GM12878 (cell line): ENCODE results near the gene GARIN3. TPM values are rescaled to one million over a fixed set of nuclear protein-coding genes. Genes with fewer than 3 reads are reported as not detected.
"Not testable (repeated sequence)": the region's sequence is repeated elsewhere in the genome, so short reads cannot be mapped to it uniquely, and the experiment has no call there.

Experiments
- ATAC-seq: fragments of 200-7000 bp; cut with Tn5 transposase; 3 replicates; pipeline ENCODE4 v1.9.1; 2020; ENCODE audit warnings: mild to moderate bottlenecking, moderate library complexity
- BruUV-seq: library from RNA; stranded (reverse); fragments of 400-500 nt; replicated peaks from 2 replicates; lab custom pipeline; 2021; lab: Mats Ljungman, UMichigan
- CTCF ChIA-PET: fragments of 300-600 bp; sonication (Branson Sonifier 250); formaldehyde crosslinking; extraction: SDS; loops from one replicate; lab custom pipeline; 2021; ENCODE audit warnings: inconsistent platforms; lab: Yijun Ruan, JAX
- POLR2A ChIA-PET: fragments of 350-600 bp; formaldehyde crosslinking; extraction: SDS; loops from one replicate; lab custom pipeline; 2021; ENCODE audit warnings: inconsistent platforms; lab: Charles Lee
- RAD21 ChIA-PET: fragments of 300-600 bp; sonication (Branson Sonifier 250); formaldehyde crosslinking; loops from one replicate; lab custom pipeline; 2023; ENCODE audit warnings: antibody characterized with exemption; ENCODE audit not compliant: unreplicated experiment; lab: Charles Lee
- SMC1A ChIA-PET: fragments of 300-600 bp; sonication (Branson Sonifier 250); formaldehyde crosslinking; loops from one replicate; lab custom pipeline; 2023; ENCODE audit not compliant: unreplicated experiment, uncharacterized antibody; lab: Charles Lee
- DNase-seq: peaks from one replicate; pipeline ENCODE4 v3.0.0-alpha.2; 2011; ENCODE audit warnings: low read depth, low spot score
- FAIRE-seq: peaks from 3 replicates; lab custom pipeline; 2011; peaks lifted over from hg19 to GRCh38; lab: Jason Lieb, UNC
- H2AFZ ChIP-seq: 2 replicates; pipeline ENCODE4 v1.6.0; 2011; ENCODE audit warnings: low read depth, low read length, control low read depth; ENCODE audit not compliant: control insufficient read depth
- H3K27ac ChIP-seq: 2 replicates; pipeline ENCODE4 v1.5.1; 2011; ENCODE audit warnings: control low read depth; ENCODE audit not compliant: control insufficient read depth, insufficient read depth
- H3K27me3 ChIP-seq, 2 experiments: replicated peaks in 1 of 2; 2 replicates each; pipeline versions ENCODE4 v1.6.0 to v1.6.1; 2011; ENCODE audit warnings: low read length in 1 of 2; ENCODE audit not compliant: control insufficient read depth in 2 of 2, insufficient read depth in 2 of 2
- H3K36me3 ChIP-seq, 2 experiments: 2 replicates each; pipeline ENCODE4 v1.5.1; 2011; ENCODE audit warnings: low read length in 1 of 2; ENCODE audit not compliant: control insufficient read depth in 2 of 2, insufficient read depth in 2 of 2
- H3K4me1 ChIP-seq: 2 replicates; pipeline ENCODE4 v1.6.1; 2011; ENCODE audit warnings: mild to moderate bottlenecking, low read length, moderate library complexity, mixed read lengths; ENCODE audit not compliant: control insufficient read depth, insufficient read depth
- H3K4me2 ChIP-seq: 2 replicates; pipeline ENCODE4 v1.6.0; 2011; ENCODE audit warnings: control low read depth; ENCODE audit not compliant: control insufficient read depth, insufficient read depth
- H3K4me3 ChIP-seq: fragments of 200-600 bp; sonication (generic); 2 replicates; pipeline ENCODE4 v1.5.1; 2016
- H3K79me2 ChIP-seq: 2 replicates; pipeline ENCODE4 v1.6.0; 2011; ENCODE audit warnings: low read length; ENCODE audit not compliant: control insufficient read depth, insufficient read depth
- H3K9ac ChIP-seq: 2 replicates; pipeline ENCODE4 v1.8.0; 2011; ENCODE audit warnings: low read length, control low read depth, mixed read lengths; ENCODE audit not compliant: control insufficient read depth, insufficient read depth
- H3K9me3 ChIP-seq: replicated peaks from 3 replicates; pipeline ENCODE4 v1.5.1; 2011; ENCODE audit warnings: mild to moderate bottlenecking, low read length; ENCODE audit not compliant: control insufficient read depth, insufficient read depth
- H4K20me1 ChIP-seq: 2 replicates; pipeline ENCODE4 v1.6.0; 2011; ENCODE audit not compliant: control insufficient read depth, insufficient read depth
- BCL3 ChIP-seq: IDR thresholded peaks from 2 replicates; pipeline ENCODE4 v1.6.1; 2011; ENCODE audit warnings: borderline replicate concordance, low read depth, mild to moderate bottlenecking, moderate library complexity, low read length; ENCODE audit not compliant: insufficient read depth, poor library complexity, severe bottlenecking
- DPF2 ChIP-seq: fragments of 450-650 bp; IDR thresholded peaks from 2 replicates; pipeline ENCODE4 v1.6.1; 2017; ENCODE audit warnings: mild to moderate bottlenecking
- IRF5 ChIP-seq: fragments of 450-650 bp; IDR thresholded peaks from 2 replicates; pipeline ENCODE4 v1.6.1; 2017; ENCODE audit warnings: borderline replicate concordance
- RELA ChIP-seq: fragments of 450-650 bp; IDR thresholded peaks from 2 replicates; pipeline ENCODE4 v1.8.0; 2014; ENCODE audit warnings: borderline replicate concordance; ENCODE audit not compliant: partially characterized antibody
- SIX5 ChIP-seq: IDR thresholded peaks from 2 replicates; pipeline ENCODE4 v1.6.1; 2011; ENCODE audit warnings: mild to moderate bottlenecking, low read depth, low read length, moderate library complexity; ENCODE audit not compliant: severe bottlenecking
- WGBS: methylation state at CpG from one replicate; pipeline ENCODE4 v1.1.6; 2016; ENCODE audit warnings: low lambda C conversion rate; ENCODE audit not compliant: insufficient replicate concordance, insufficient coverage; ENCODE audit errors: missing lambda C conversion rate; 5-methylcytosine and 5-hydroxymethylcytosine counted together
- in situ Hi-C: fragments of 300-500 bp; cut with MboI; formaldehyde crosslinking; loops from 9 replicates; pipeline ENCODE4 v1.14.3; 2018; ENCODE audit warnings: mixed read lengths
- intact Hi-C: fragments of 100-400 bp; cut with micrococcal nuclease; formaldehyde crosslinking; loops from one replicate; pipeline ENCODE4 v1.14.2; 2022; ENCODE audit not compliant: unreplicated experiment
- polyA plus RNA-seq, 11 experiments: library from polyadenylated mRNA; depleted of rRNA in 4 of 11; unstranded in 6 of 11; stranded (reverse) in 5 of 11; fragments of >200 nt; fragmentation: Nextera tagmentation in 4 of 11; fragmentation: Illumina TruSeq in 1 of 11; extraction: Ambion mirVana in 4 of 11; extraction: Trizol in 1 of 11; gene quantifications; 1 replicate in 1 of 11; 2 replicates in 10 of 11; pipeline versions ENCODE4 v1.2.1 to v1.2.3, GENCODE V29; 2011 to 2016; ENCODE audit warnings: inconsistent platforms in 2 of 11, missing spikeins in 2 of 11, low read depth in 1 of 11
- total RNA-seq, 4 experiments: library from RNA; depleted of rRNA in 3 of 4; stranded (reverse); fragments of >200 nt in 3 of 4; fragmentation: Illumina TruSeq in 1 of 4; extraction: Trizol in 1 of 4; gene quantifications; 2 replicates each; pipeline versions ENCODE4 v1.2.1 to v1.2.3, GENCODE V29; 2013 to 2021
- TF ChIP-seq, protein P1 (sequence below), 3 experiments: IDR thresholded peaks in 2 of 3; conservative IDR thresholded peaks in 1 of 3; 2 replicates each; pipeline ENCODE4 v1.5.1; 2011; ENCODE audit warnings: low read depth in 3 of 3, low read length in 3 of 3, mild to moderate bottlenecking in 3 of 3, control low read depth in 2 of 3, moderate library complexity in 2 of 3, inconsistent platforms in 1 of 3, mixed read lengths in 1 of 3; ENCODE audit not compliant: control insufficient read depth in 2 of 3, insufficient read depth in 1 of 3; ENCODE audit errors: extremely low read depth in 1 of 3

The GARIN3 gene
- total and polyA plus RNA-seq, 10 of the 15 experiments (the other 5 are each of a cell fraction or from before 2014, with no cell fraction given), result 0.15 TPM; not detected in 9

DNA sequence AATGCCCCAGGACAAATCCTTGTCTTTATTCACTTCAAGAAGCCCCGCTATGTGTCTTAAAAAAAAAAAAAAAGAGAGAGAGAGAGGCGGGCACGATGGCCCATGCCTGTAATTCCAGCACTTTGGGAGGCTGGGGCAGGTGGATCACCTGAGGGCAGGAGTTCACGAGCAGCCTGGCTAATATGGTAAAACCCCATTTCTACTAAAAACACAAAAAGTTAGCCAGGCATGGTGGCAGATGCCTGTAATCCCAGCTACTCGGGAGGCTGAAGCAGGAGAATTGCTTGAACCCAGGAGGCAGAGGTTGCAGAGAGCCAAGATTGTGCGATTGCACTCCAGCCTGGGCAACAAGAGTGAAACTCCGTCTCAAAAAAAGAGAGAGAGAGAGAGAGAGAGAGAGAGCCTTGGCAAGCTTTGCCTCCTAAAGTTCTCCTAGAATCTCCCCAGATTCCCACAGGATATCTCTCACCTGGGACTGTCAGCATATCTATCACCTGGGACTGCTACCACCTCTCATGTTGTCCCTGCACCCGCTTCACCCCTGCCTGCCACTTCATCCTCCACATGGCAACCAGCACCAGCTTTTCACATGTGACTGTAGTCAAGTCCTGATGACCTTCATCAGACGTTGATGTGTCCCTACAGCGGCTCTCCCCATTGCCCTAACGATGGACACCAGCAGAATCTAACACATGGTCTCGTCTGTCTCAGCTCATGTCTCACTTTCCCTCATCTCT is 20.4 kb upstream of the GARIN3 start (continued):
- no peak for TF ChIP-seq RELA
- TF ChIP-seq, all 136 proteins: peak for 0

GRCh38 chr5:157185122-157185521 is 19.1 kb upstream of the GARIN3 start:
- H2AFZ ChIP-seq, H3K4me3 ChIP-seq, H3K36me3 ChIP-seq, FAIRE-seq, BruUV-seq, H3K27me3 ChIP-seq, H3K79me2 ChIP-seq, H3K27ac ChIP-seq, ATAC-seq, H3K4me2 ChIP-seq, in situ Hi-C loops, H3K9me3 ChIP-seq, H3K4me1 ChIP-seq, DNase-seq, H3K9ac ChIP-seq, RAD21 ChIA-PET, H4K20me1 ChIP-seq, intact Hi-C loops: not testable (repeated sequence)
- ChIA-PET CTCF (interaction anchor here (0.9 to 1.4 kb wide), 3 partner anchors 12 to 55 kb away, joined by 3 to 5 read pairs (median 4); no protein-coding TSS in a partner anchor), POLR2A (interaction anchor here (1.6 kb wide), 1 partner anchor 12 kb away, joined by 3 read pairs; no protein-coding TSS in a partner anchor), SMC1A (interaction anchor here (0.5 to 1.0 kb wide), 3 partner anchors 17 to 128 kb away, joined by 3 to 4 read pairs (median 4); no protein-coding TSS in a partner anchor)
- 47% methylated on average over 6 of the region's 6 CpGs for WGBS

- H3K4me1 ChIP-seq, result 0 out of 2 replicates have a peak, but pooled peaks cover 6% of the 10 kb centered on the region
- SMC1A ChIA-PET, result interaction anchor here (1.0 kb wide), 1 partner anchor 16 kb away, joined by 4 read pairs; no protein-coding TSS in a partner anchor
- no peaks in the 10 kb centered on the region for H3K79me2 ChIP-seq
- ATAC-seq (no peak), DNase-seq (no peak), FAIRE-seq (no peak)
- RAD21 ChIA-PET, result interaction anchor here (1.9 kb wide), 1 partner anchor 69 kb away, joined by 8 read pairs; no protein-coding TSS in a partner anchor
- 75% methylated on average over 8 of the region's 8 CpGs for WGBS
- CTCF ChIA-PET, result interaction anchor here (0.7 to 1.4 kb wide), 5 partner anchors 9 to 69 kb away, joined by 3 to 5 read pairs (median 3); no protein-coding TSS in a partner anchor
- H3K36me3 ChIP-seq, result no peaks in the 10 kb centered on the region
- no peak overlapping the region for H3K4me2 ChIP-seq
- in situ Hi-C loops (no loop called here), intact Hi-C loops (no loop called here)
- H3K9ac ChIP-seq, result no peak overlapping the region
- POLR2A ChIA-PET, result interaction anchor here (1.6 kb wide), 1 partner anchor 11 kb away, joined by 3 read pairs; no protein-coding TSS in a partner anchor
- BruUV-seq, result no TSS peak
- H3K27ac ChIP-seq, result no peak overlapping the region
- no peak overlapping the region for H3K4me3 ChIP-seq
- no peak overlapping the region for H2AFZ ChIP-seq
- no peaks in the 10 kb centered on the region for H4K20me1 ChIP-seq
- no peaks in the 10 kb centered on the region for H3K27me3 ChIP-seq
- H3K9me3 ChIP-seq, result no peaks in the 10 kb centered on the region
- TF ChIP-seq, protein P1, sequence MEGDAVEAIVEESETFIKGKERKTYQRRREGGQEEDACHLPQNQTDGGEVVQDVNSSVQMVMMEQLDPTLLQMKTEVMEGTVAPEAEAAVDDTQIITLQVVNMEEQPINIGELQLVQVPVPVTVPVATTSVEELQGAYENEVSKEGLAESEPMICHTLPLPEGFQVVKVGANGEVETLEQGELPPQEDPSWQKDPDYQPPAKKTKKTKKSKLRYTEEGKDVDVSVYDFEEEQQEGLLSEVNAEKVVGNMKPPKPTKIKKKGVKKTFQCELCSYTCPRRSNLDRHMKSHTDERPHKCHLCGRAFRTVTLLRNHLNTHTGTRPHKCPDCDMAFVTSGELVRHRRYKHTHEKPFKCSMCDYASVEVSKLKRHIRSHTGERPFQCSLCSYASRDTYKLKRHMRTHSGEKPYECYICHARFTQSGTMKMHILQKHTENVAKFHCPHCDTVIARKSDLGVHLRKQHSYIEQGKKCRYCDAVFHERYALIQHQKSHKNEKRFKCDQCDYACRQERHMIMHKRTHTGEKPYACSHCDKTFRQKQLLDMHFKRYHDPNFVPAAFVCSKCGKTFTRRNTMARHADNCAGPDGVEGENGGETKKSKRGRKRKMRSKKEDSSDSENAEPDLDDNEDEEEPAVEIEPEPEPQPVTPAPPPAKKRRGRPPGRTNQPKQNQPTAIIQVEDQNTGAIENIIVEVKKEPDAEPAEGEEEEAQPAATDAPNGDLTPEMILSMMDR (IDR thresholded peaks at IDR 0.05 in 2 of 3, conservative IDR thresholded peaks at IDR 0.05 in 1 of 3; ENCODE audit: control insufficient read depth in 2 of 3, extremely low read depth in 1 of 3, insufficient read depth in 1 of 3, low read depth in 3 of 3, low read length in 3 of 3), result no peak
- TF ChIP-seq DPF2 (no peak), IRF5 (no peak), BCL3 (no peak), SIX5 (no peak)
Observed at GRCh38 chr5:157184117-157184670, 18.1 kb upstream of the GARIN3 start.
